ENCODE measurements around the gene SGSM1. TPM values are rescaled to one million over a fixed set of nuclear protein-coding genes. Genes with fewer than 3 reads are reported as not detected.

SGSM1 gene
- total and polyA plus RNA-seq, 5 donors from 2014 or later = 0.09 to 2.9 (median 0.44) TPM; not detected in 1

- Histone ChIP-seq H3K27ac (ENCODE audit: insufficient read depth, low read length, poor library complexity, severe bottlenecking) (no peak overlapping the region), H3K27me3 (ENCODE audit: control insufficient read depth, insufficient read depth, low read length) (no peaks in the 10 kb centered on the region), H3K4me1 (ENCODE audit: control insufficient read depth, insufficient read depth, low read length, poor library complexity, severe bottlenecking) (no peaks in the 10 kb centered on the region), H3K9me3 (ENCODE audit: control insufficient read depth in 2 of 2, low read length in 2 of 2) (no peaks in the 10 kb centered on the region), H3K36me3 (ENCODE audit: control insufficient read depth, insufficient read depth, low read length) (no peaks in the 10 kb centered on the region), H3K4me3 (ENCODE audit: low read depth, low read length) (no peak overlapping the region)
- no peak overlapping the region for H3K27ac Mint-ChIP-seq
- peaks cover 0 to 1% (median 0%) of the 10 kb centered on the region in 7 donors for H3K9me3 Mint-ChIP-seq
- no peak for DNase-seq
- no peak overlapping the region for H3K4me3 Mint-ChIP-seq
- no peaks in the 10 kb centered on the region for H3K4me1 Mint-ChIP-seq
- H3K27me3 Mint-ChIP-seq = peaks cover 4% of the 10 kb centered on the region
- ATAC-seq (ENCODE audit: low read depth in 2 of 2) = no peak
- no peaks in the 10 kb centered on the region for H3K36me3 Mint-ChIP-seq
These were observed 17.8 kb downstream of the SGSM1 start for GRCh38 chr22:24823787-24824186.

- Mint-ChIP-seq H3K27ac (no peak overlapping the region), H3K4me1 (no peaks in the 10 kb centered on the region), H3K9me3 (peaks cover 0 to 1% (median 0%) of the 10 kb centered on the region in 7 donors), H3K4me3 (no peak overlapping the region), H3K36me3 (no peaks in the 10 kb centered on the region), H3K27me3 (peaks cover 4% of the 10 kb centered on the region)
- no peaks in the 10 kb centered on the region for H3K27me3 ChIP-seq (ENCODE audit: control insufficient read depth, insufficient read depth, low read length)
- H3K27ac ChIP-seq (ENCODE audit: insufficient read depth, low read length, poor library complexity, severe bottlenecking) = no peak overlapping the region
- H3K4me3 ChIP-seq (ENCODE audit: low read depth, low read length) = no peak overlapping the region
- H3K9me3 ChIP-seq (ENCODE audit: control insufficient read depth in 2 of 2, low read length in 2 of 2) = no peaks in the 10 kb centered on the region
- H3K36me3 ChIP-seq (ENCODE audit: control insufficient read depth, insufficient read depth, low read length) = no peaks in the 10 kb centered on the region
- no peaks in the 10 kb centered on the region for H3K4me1 ChIP-seq (ENCODE audit: control insufficient read depth, insufficient read depth, low read length, poor library complexity, severe bottlenecking)
- DNase-seq (no peak), ATAC-seq (ENCODE audit: low read depth in 2 of 2) (no peak)
These were observed 18.2 kb downstream of the SGSM1 start for GRCh38 chr22:24824250-24824649.

- H3K27me3 ChIP-seq (ENCODE audit: control insufficient read depth, insufficient read depth, low read length) = no peaks in the 10 kb centered on the region
- H3K9me3 ChIP-seq (ENCODE audit: control insufficient read depth in 2 of 2, low read length in 2 of 2) = no peaks in the 10 kb centered on the region
- H3K36me3 ChIP-seq (ENCODE audit: control insufficient read depth, insufficient read depth, low read length) = no peaks in the 10 kb centered on the region
- Mint-ChIP-seq H3K27me3 (peaks cover 4% of the 10 kb centered on the region), H3K36me3 (no peaks in the 10 kb centered on the region), H3K4me3 (no peak overlapping the region), H3K9me3 (peaks cover 0 to 1% (median 0%) of the 10 kb centered on the region in 7 donors), H3K27ac (no peak overlapping the region), H3K4me1 (no peaks in the 10 kb centered on the region)
- H3K4me1 ChIP-seq (ENCODE audit: control insufficient read depth, insufficient read depth, low read length, poor library complexity, severe bottlenecking) = no peaks in the 10 kb centered on the region
- H3K4me3 ChIP-seq (ENCODE audit: low read depth, low read length) = no peak overlapping the region
- no peak overlapping the region for H3K27ac ChIP-seq (ENCODE audit: insufficient read depth, low read length, poor library complexity, severe bottlenecking)
- DNase-seq (no peak), ATAC-seq (ENCODE audit: low read depth in 2 of 2) (no peak)
These were observed 18.9 kb downstream of the SGSM1 start for GRCh38 chr22:24824915-24825314.

GRCh38 chr22:24826710-24827285 lies 20.8 kb downstream of the SGSM1 start:
- no peaks in the 10 kb centered on the region for H3K9me3 ChIP-seq (ENCODE audit: control insufficient read depth in 2 of 2, low read length in 2 of 2)
- Mint-ChIP-seq H3K4me3 (no peak overlapping the region), H3K9me3 (peaks cover 0 to 1% (median 0%) of the 10 kb centered on the region in 7 donors), H3K4me1 (no peaks in the 10 kb centered on the region), H3K27me3 (peaks cover 4% of the 10 kb centered on the region), H3K27ac (no peak overlapping the region), H3K36me3 (no peaks in the 10 kb centered on the region)
- ATAC-seq (ENCODE audit: low read depth in 2 of 2) (no peak), DNase-seq (no peak)
- no peaks in the 10 kb centered on the region for H3K4me1 ChIP-seq (ENCODE audit: control insufficient read depth, insufficient read depth, low read length, poor library complexity, severe bottlenecking)
- no peaks in the 10 kb centered on the region for H3K36me3 ChIP-seq (ENCODE audit: control insufficient read depth, insufficient read depth, low read length)
- H3K27ac ChIP-seq (ENCODE audit: insufficient read depth, low read length, poor library complexity, severe bottlenecking) = no peak overlapping the region
- H3K27me3 ChIP-seq (ENCODE audit: control insufficient read depth, insufficient read depth, low read length) = no peaks in the 10 kb centered on the region
- H3K4me3 ChIP-seq (ENCODE audit: low read depth, low read length) = no peak overlapping the region

GRCh38 chr22:24827296-24827695 lies 21.3 kb downstream of the SGSM1 start:
- Histone ChIP-seq H3K9me3 (ENCODE audit: control insufficient read depth in 2 of 2, low read length in 2 of 2) (no peaks in the 10 kb centered on the region), H3K4me3 (ENCODE audit: low read depth, low read length) (no peak overlapping the region), H3K27me3 (ENCODE audit: control insufficient read depth, insufficient read depth, low read length) (no peaks in the 10 kb centered on the region), H3K36me3 (ENCODE audit: control insufficient read depth, insufficient read depth, low read length) (no peaks in the 10 kb centered on the region), H3K27ac (ENCODE audit: insufficient read depth, low read length, poor library complexity, severe bottlenecking) (no peak overlapping the region), H3K4me1 (ENCODE audit: control insufficient read depth, insufficient read depth, low read length, poor library complexity, severe bottlenecking) (no peaks in the 10 kb centered on the region)
- H3K4me3 Mint-ChIP-seq = no peak overlapping the region
- no peaks in the 10 kb centered on the region for H3K36me3 Mint-ChIP-seq
- H3K4me1 Mint-ChIP-seq = peaks cover 0 to 2% (median 0%) of the 10 kb centered on the region in 4 donors
- DNase-seq (no peak), ATAC-seq (ENCODE audit: low read depth in 2 of 2) (no peak)
- H3K9me3 Mint-ChIP-seq = peaks cover 0 to 1% (median 0%) of the 10 kb centered on the region in 7 donors
- peaks cover 4% of the 10 kb centered on the region for H3K27me3 Mint-ChIP-seq
- H3K27ac Mint-ChIP-seq = no peak overlapping the region

- H3K27me3 Mint-ChIP-seq = no peaks in the 10 kb centered on the region
- H3K4me1 Mint-ChIP-seq = peaks cover 0 to 2% (median 0%) of the 10 kb centered on the region in 4 donors
- Histone ChIP-seq H3K27me3 (ENCODE audit: control insufficient read depth, insufficient read depth, low read length) (no peaks in the 10 kb centered on the region), H3K4me1 (ENCODE audit: control insufficient read depth, insufficient read depth, low read length, poor library complexity, severe bottlenecking) (no peaks in the 10 kb centered on the region), H3K4me3 (ENCODE audit: low read depth, low read length) (no peak overlapping the region), H3K36me3 (ENCODE audit: control insufficient read depth, insufficient read depth, low read length) (no peaks in the 10 kb centered on the region), H3K9me3 (ENCODE audit: control insufficient read depth in 2 of 2, low read length in 2 of 2) (no peaks in the 10 kb centered on the region), H3K27ac (ENCODE audit: insufficient read depth, low read length, poor library complexity, severe bottlenecking) (no peak overlapping the region)
- H3K9me3 Mint-ChIP-seq = peaks cover 0 to 1% (median 0%) of the 10 kb centered on the region in 7 donors
- no peak for ATAC-seq (ENCODE audit: low read depth in 2 of 2)
- no peak for DNase-seq
- H3K4me3 Mint-ChIP-seq = no peak overlapping the region
- no peaks in the 10 kb centered on the region for H3K36me3 Mint-ChIP-seq
- H3K27ac Mint-ChIP-seq = no peak overlapping the region
These were observed 24.4 kb downstream of the SGSM1 start for GRCh38 chr22:24830205-24830979.

- Histone ChIP-seq H3K27ac (ENCODE audit: insufficient read depth, low read length, poor library complexity, severe bottlenecking) (no peak overlapping the region), H3K27me3 (ENCODE audit: control insufficient read depth, insufficient read depth, low read length) (no peaks in the 10 kb centered on the region), H3K4me3 (ENCODE audit: low read depth, low read length) (no peak overlapping the region), H3K36me3 (ENCODE audit: control insufficient read depth, insufficient read depth, low read length) (no peaks in the 10 kb centered on the region), H3K4me1 (ENCODE audit: control insufficient read depth, insufficient read depth, low read length, poor library complexity, severe bottlenecking) (no peaks in the 10 kb centered on the region), H3K9me3 (ENCODE audit: control insufficient read depth in 2 of 2, low read length in 2 of 2) (no peaks in the 10 kb centered on the region)
- DNase-seq (no peak), ATAC-seq (ENCODE audit: low read depth in 2 of 2) (no peak)
- peaks cover 0 to 1% (median 0%) of the 10 kb centered on the region in 7 donors for H3K9me3 Mint-ChIP-seq
- no peaks in the 10 kb centered on the region for H3K27me3 Mint-ChIP-seq
- no peak overlapping the region for H3K27ac Mint-ChIP-seq
- no peak overlapping the region for H3K4me3 Mint-ChIP-seq
- peaks cover 0 to 2% (median 0%) of the 10 kb centered on the region in 4 donors for H3K4me1 Mint-ChIP-seq
- H3K36me3 Mint-ChIP-seq = no peaks in the 10 kb centered on the region
These were observed 25.7 kb downstream of the SGSM1 start for GRCh38 chr22:24831687-24832086.

All from CD4-positive, CD25-positive, alpha-beta regulatory T cell (primary cell).